ENCODE results near the gene AQP1.

Gene AQP1

GRCh38 chr7:30922596-30922995 is 10.9 kb downstream of the AQP1 start:
- DNase-seq: no peak

- no peak for DNase-seq
Measured at GRCh38 chr7:30923009-30923773, 11.5 kb downstream of the AQP1 start.

- no peak for DNase-seq
Measured at GRCh38 chr7:30923774-30924413, 12.2 kb downstream of the AQP1 start.

- DNase-seq: no peak
Measured at GRCh38 chr7:30924624-30925023, 13.0 kb downstream of the AQP1 start.

- DNase-seq: no peak
Measured at GRCh38 chr7:30925117-30925516, 13.5 kb downstream of the AQP1 start.

- no peak for DNase-seq
Measured at GRCh38 chr7:30925913-30926312, 14.3 kb downstream of the AQP1 start.

GRCh38 chr7:30926313-30926712 is 14.7 kb downstream of the AQP1 start:
- no peak for DNase-seq

- no peak for DNase-seq
Measured at GRCh38 chr7:30927040-30927439, 15.4 kb downstream of the AQP1 start.

GRCh38 chr7:30927559-30927958 is 15.9 kb downstream of the AQP1 start:
- DNase-seq: no peak

- no peak for DNase-seq
Measured at GRCh38 chr7:30928254-30928872, 16.7 kb downstream of the AQP1 start.

- DNase-seq: no peak
Measured at GRCh38 chr7:30929686-30930085, 18.0 kb downstream of the AQP1 start.

GRCh38 chr7:30930621-30931020 is 19.0 kb downstream of the AQP1 start:
- no peak for DNase-seq

- DNase-seq: no peak
Measured at GRCh38 chr7:30931161-30931928, 19.7 kb downstream of the AQP1 start.

- DNase-seq: no peak
Measured at GRCh38 chr7:30931929-30932540, 20.4 kb downstream of the AQP1 start.

- DNase-seq: no peak
Measured at GRCh38 chr7:30932562-30932961, 20.9 kb downstream of the AQP1 start.

GRCh38 chr7:30933124-30933974 is 21.7 kb downstream of the AQP1 start:
- DNase-seq: no peak

GRCh38 chr7:30934225-30934624 is 22.6 kb downstream of the AQP1 start:
- DNase-seq: no peak

- DNase-seq: no peak
Measured at GRCh38 chr7:30934732-30935568, 23.3 kb downstream of the AQP1 start.

GRCh38 chr7:30935569-30935877 is 23.9 kb downstream of the AQP1 start:
- no peak for DNase-seq

GRCh38 chr7:30936650-30937245 is 25.1 kb downstream of the AQP1 start:
- DNase-seq: no peak

GRCh38 chr7:30937416-30937815 is 25.8 kb downstream of the AQP1 start:
- DNase-seq: no peak

Data from NCI-H187 treated with DMSO at 0.1 percent for 48 hours (cell line).